H1 (cell line): Measurements from ENCODE around the gene PRKG2. TPM values are rescaled to one million over a fixed set of nuclear protein-coding genes. Genes with fewer than 3 reads are reported as not detected.

Source experiments
- BRCA1 ChIP-seq: IDR thresholded peaks from 2 replicates; pipeline ENCODE4 v1.6.1; 2012; ENCODE audit warnings: low read depth, low read length, improper control_type of control experiment
- JUN ChIP-seq: IDR thresholded peaks from 2 replicates; pipeline ENCODE4 v1.6.1; 2011; ENCODE audit warnings: low read depth, mild to moderate bottlenecking, improper control_type of control experiment, low read length
- SIRT6 ChIP-seq: IDR thresholded peaks from one replicate; pipeline ENCODE4 v1.7.1; 2012; ENCODE audit warnings: low read length, inconsistent platforms
- TEAD4 ChIP-seq: IDR thresholded peaks from 2 replicates; pipeline ENCODE4 v1.6.1; 2012; ENCODE audit warnings: low read depth, low read length, inconsistent platforms, mixed read lengths
- ZNF274 ChIP-seq: IDR thresholded peaks from 2 replicates; pipeline ENCODE4 v1.7.0; 2012; ENCODE audit warnings: low read length, borderline replicate concordance; ENCODE audit errors: extremely low read depth
- polyA plus RNA-seq, 7 experiments: library from polyadenylated mRNA; depleted of rRNA in 3 of 7; stranded (reverse) in 5 of 7; unstranded in 2 of 7; fragments of >200 nt in 5 of 7; fragments of 200-250 nt in 2 of 7; gene quantifications; 1 replicate in 5 of 7; 2 replicates in 1 of 7; 4 replicates in 1 of 7; pipeline versions ENCODE4 v1.2.1 to v1.2.3, GENCODE V29; 2011 to 2013; ENCODE audit warnings: missing spikeins in 2 of 7, mixed read lengths in 2 of 7
- total RNA-seq: library from RNA; stranded (reverse); fragmentation: NEBNext Ultra II Directional; extraction: Animal tissue kit (Norgen Biotek cat#: 25700); gene quantifications from 2 replicates; pipeline ENCODE4 v1.2.1, GENCODE V29; 2021
- TF ChIP-seq, protein P1 (sequence below): fragments of 300-600 bp; sonication (generic); IDR thresholded peaks from 2 replicates; pipeline ENCODE4 v1.7.1; 2012; ENCODE audit warnings: low read length, moderate library complexity, mild to moderate bottlenecking, inconsistent platforms; ENCODE audit not compliant: insufficient replicate concordance

The PRKG2 gene
- total and polyA plus RNA-seq, 2 of the 8 experiments (the other 6 are each of a cell fraction or from before 2014, with no cell fraction given), result 0.45 to 1.2 TPM

- TF ChIP-seq, protein P1, sequence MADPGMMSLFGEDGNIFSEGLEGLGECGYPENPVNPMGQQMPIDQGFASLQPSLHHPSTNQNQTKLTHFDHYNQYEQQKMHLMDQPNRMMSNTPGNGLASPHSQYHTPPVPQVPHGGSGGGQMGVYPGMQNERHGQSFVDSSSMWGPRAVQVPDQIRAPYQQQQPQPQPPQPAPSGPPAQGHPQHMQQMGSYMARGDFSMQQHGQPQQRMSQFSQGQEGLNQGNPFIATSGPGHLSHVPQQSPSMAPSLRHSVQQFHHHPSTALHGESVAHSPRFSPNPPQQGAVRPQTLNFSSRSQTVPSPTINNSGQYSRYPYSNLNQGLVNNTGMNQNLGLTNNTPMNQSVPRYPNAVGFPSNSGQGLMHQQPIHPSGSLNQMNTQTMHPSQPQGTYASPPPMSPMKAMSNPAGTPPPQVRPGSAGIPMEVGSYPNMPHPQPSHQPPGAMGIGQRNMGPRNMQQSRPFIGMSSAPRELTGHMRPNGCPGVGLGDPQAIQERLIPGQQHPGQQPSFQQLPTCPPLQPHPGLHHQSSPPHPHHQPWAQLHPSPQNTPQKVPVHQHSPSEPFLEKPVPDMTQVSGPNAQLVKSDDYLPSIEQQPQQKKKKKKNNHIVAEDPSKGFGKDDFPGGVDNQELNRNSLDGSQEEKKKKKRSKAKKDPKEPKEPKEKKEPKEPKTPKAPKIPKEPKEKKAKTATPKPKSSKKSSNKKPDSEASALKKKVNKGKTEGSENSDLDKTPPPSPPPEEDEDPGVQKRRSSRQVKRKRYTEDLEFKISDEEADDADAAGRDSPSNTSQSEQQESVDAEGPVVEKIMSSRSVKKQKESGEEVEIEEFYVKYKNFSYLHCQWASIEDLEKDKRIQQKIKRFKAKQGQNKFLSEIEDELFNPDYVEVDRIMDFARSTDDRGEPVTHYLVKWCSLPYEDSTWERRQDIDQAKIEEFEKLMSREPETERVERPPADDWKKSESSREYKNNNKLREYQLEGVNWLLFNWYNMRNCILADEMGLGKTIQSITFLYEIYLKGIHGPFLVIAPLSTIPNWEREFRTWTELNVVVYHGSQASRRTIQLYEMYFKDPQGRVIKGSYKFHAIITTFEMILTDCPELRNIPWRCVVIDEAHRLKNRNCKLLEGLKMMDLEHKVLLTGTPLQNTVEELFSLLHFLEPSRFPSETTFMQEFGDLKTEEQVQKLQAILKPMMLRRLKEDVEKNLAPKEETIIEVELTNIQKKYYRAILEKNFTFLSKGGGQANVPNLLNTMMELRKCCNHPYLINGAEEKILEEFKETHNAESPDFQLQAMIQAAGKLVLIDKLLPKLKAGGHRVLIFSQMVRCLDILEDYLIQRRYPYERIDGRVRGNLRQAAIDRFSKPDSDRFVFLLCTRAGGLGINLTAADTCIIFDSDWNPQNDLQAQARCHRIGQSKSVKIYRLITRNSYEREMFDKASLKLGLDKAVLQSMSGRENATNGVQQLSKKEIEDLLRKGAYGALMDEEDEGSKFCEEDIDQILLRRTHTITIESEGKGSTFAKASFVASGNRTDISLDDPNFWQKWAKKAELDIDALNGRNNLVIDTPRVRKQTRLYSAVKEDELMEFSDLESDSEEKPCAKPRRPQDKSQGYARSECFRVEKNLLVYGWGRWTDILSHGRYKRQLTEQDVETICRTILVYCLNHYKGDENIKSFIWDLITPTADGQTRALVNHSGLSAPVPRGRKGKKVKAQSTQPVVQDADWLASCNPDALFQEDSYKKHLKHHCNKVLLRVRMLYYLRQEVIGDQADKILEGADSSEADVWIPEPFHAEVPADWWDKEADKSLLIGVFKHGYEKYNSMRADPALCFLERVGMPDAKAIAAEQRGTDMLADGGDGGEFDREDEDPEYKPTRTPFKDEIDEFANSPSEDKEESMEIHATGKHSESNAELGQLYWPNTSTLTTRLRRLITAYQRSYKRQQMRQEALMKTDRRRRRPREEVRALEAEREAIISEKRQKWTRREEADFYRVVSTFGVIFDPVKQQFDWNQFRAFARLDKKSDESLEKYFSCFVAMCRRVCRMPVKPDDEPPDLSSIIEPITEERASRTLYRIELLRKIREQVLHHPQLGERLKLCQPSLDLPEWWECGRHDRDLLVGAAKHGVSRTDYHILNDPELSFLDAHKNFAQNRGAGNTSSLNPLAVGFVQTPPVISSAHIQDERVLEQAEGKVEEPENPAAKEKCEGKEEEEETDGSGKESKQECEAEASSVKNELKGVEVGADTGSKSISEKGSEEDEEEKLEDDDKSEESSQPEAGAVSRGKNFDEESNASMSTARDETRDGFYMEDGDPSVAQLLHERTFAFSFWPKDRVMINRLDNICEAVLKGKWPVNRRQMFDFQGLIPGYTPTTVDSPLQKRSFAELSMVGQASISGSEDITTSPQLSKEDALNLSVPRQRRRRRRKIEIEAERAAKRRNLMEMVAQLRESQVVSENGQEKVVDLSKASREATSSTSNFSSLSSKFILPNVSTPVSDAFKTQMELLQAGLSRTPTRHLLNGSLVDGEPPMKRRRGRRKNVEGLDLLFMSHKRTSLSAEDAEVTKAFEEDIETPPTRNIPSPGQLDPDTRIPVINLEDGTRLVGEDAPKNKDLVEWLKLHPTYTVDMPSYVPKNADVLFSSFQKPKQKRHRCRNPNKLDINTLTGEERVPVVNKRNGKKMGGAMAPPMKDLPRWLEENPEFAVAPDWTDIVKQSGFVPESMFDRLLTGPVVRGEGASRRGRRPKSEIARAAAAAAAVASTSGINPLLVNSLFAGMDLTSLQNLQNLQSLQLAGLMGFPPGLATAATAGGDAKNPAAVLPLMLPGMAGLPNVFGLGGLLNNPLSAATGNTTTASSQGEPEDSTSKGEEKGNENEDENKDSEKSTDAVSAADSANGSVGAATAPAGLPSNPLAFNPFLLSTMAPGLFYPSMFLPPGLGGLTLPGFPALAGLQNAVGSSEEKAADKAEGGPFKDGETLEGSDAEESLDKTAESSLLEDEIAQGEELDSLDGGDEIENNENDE, result no peak
- no peak for TF ChIP-seq JUN
- TF ChIP-seq BRCA1, result no peak
- no peak for TF ChIP-seq TEAD4
- TF ChIP-seq ZNF274, result no peak
- TF ChIP-seq SIRT6, result no peak
Measured at GRCh38 chr4:81197864-81198524, 17.0 kb downstream of the PRKG2 start (continued).
